Osteocyte (in vitro differentiated cells): ENCODE results near the gene SERTM1. TPM values are rescaled to one million over a fixed set of nuclear protein-coding genes. Genes with fewer than 3 reads are reported as not detected.

Experiments used
- DNase-seq: peaks from one replicate; pipeline ENCODE4 v3.0.0; 2021; ENCODE audit warnings: mixed read lengths; ENCODE audit not compliant: unreplicated experiment; ENCODE audit errors: extremely low spot score
- H3K27ac Mint-ChIP-seq: one replicate; pipeline ENCODE4 v1.8.0; 2021; ENCODE audit warnings: mild to moderate bottlenecking, mixed read lengths; ENCODE audit not compliant: unreplicated experiment
- H3K27me3 Mint-ChIP-seq: one replicate; pipeline ENCODE4 v1.8.0; 2021; ENCODE audit warnings: mixed read lengths; ENCODE audit not compliant: unreplicated experiment
- H3K36me3 Mint-ChIP-seq: one replicate; pipeline ENCODE4 v1.8.0; 2021; ENCODE audit warnings: mixed read lengths; ENCODE audit not compliant: unreplicated experiment
- H3K4me1 Mint-ChIP-seq: one replicate; pipeline ENCODE4 v1.8.0; 2021; ENCODE audit warnings: mixed read lengths; ENCODE audit not compliant: unreplicated experiment
- H3K4me3 Mint-ChIP-seq: one replicate; pipeline ENCODE4 v1.8.0; 2021; ENCODE audit warnings: mild to moderate bottlenecking, moderate library complexity, mixed read lengths; ENCODE audit not compliant: unreplicated experiment
- H3K9me3 Mint-ChIP-seq: one replicate; pipeline ENCODE4 v1.8.0; 2021; ENCODE audit warnings: mixed read lengths; ENCODE audit not compliant: unreplicated experiment
- CTCF ChIP-seq: fragments of 200-600 bp; sonication (generic); IDR thresholded peaks from 2 replicates; pipeline ENCODE4 v1.5.0; 2021; ENCODE audit warnings: antibody characterized with exemption, mild to moderate bottlenecking, moderate library complexity
- total RNA-seq: library from RNA; stranded (reverse); gene quantifications from 2 replicates; pipeline ENCODE4 v1.2.1, GENCODE V29; 2021

The SERTM1 gene
- total RNA-seq, 1 donor from 2014 or later = not detected

- H3K36me3 Mint-ChIP-seq = no peaks in the 10 kb centered on the region
- no peak overlapping the region for H3K4me3 Mint-ChIP-seq
- peaks cover 14% of the 10 kb centered on the region for H3K27me3 Mint-ChIP-seq
- no peaks in the 10 kb centered on the region for H3K9me3 Mint-ChIP-seq
- H3K4me1 Mint-ChIP-seq = no peaks in the 10 kb centered on the region
- no peak overlapping the region for H3K27ac Mint-ChIP-seq
- no peak for TF ChIP-seq CTCF
- DNase-seq = no peak
Observed at GRCh38 chr13:36728006-36728405, 54.2 kb downstream of the SERTM1 start.

GRCh38 chr13:36736119-36736726, 62.4 kb downstream of the SERTM1 start:
- TF ChIP-seq CTCF = peak; percentile 76
- DNase-seq = no peak
- Mint-ChIP-seq H3K4me3 (no peak overlapping the region), H3K27ac (no peak overlapping the region), H3K36me3 (no peaks in the 10 kb centered on the region), H3K9me3 (no peaks in the 10 kb centered on the region), H3K4me1 (no peaks in the 10 kb centered on the region), H3K27me3 (peaks cover 12% of the 10 kb centered on the region)

- no peak for DNase-seq
- H3K4me3 Mint-ChIP-seq = no peak overlapping the region
- H3K36me3 Mint-ChIP-seq = no peaks in the 10 kb centered on the region
- no peak overlapping the region for H3K27ac Mint-ChIP-seq
- H3K9me3 Mint-ChIP-seq = no peaks in the 10 kb centered on the region
- peaks cover 13% of the 10 kb centered on the region for H3K27me3 Mint-ChIP-seq
- TF ChIP-seq CTCF = no peak
- H3K4me1 Mint-ChIP-seq = no peaks in the 10 kb centered on the region
Observed at GRCh38 chr13:36737524-36738083, 63.8 kb downstream of the SERTM1 start.

GRCh38 chr13:36745436-36745835, 71.6 kb downstream of the SERTM1 start:
- H3K36me3 Mint-ChIP-seq = no peaks in the 10 kb centered on the region
- H3K27ac Mint-ChIP-seq = no peak overlapping the region
- no peaks in the 10 kb centered on the region for H3K9me3 Mint-ChIP-seq
- H3K27me3 Mint-ChIP-seq = peaks cover 12% of the 10 kb centered on the region
- DNase-seq = no peak
- H3K4me1 Mint-ChIP-seq = no peaks in the 10 kb centered on the region
- TF ChIP-seq CTCF = no peak
- no peak overlapping the region for H3K4me3 Mint-ChIP-seq

GRCh38 chr13:36746051-36746450, 72.2 kb downstream of the SERTM1 start:
- Mint-ChIP-seq H3K4me1 (no peaks in the 10 kb centered on the region), H3K4me3 (no peak overlapping the region), H3K9me3 (peaks cover 5% of the 10 kb centered on the region), H3K27me3 (peaks cover 12% of the 10 kb centered on the region), H3K27ac (no peak overlapping the region), H3K36me3 (no peaks in the 10 kb centered on the region)
- DNase-seq = no peak
- no peak for TF ChIP-seq CTCF

Other genes with a start within 250 kb of the SERTM1 start
- gene CCNA1, start 241.5 kb upstream of the SERTM1 start, total RNA-seq = not detected in 2 replicates
- gene RFXAP, start 145.2 kb downstream of the SERTM1 start, total RNA-seq = 4.9 and 9.4 TPM in 2 replicates
- 3.6 and 4.6 TPM in 2 replicates for gene SMAD9, start 246.2 kb downstream of the SERTM1 start, total RNA-seq